GM21515 (cell line): ENCODE results near the gene XRCC3.

Experiments
- ATAC-seq: cut with Tn5 transposase; IDR thresholded peaks from one replicate; pipeline ENCODE4 v1.9.1; 2021; ENCODE audit not compliant: unreplicated experiment

XRCC3 gene

DNA sequence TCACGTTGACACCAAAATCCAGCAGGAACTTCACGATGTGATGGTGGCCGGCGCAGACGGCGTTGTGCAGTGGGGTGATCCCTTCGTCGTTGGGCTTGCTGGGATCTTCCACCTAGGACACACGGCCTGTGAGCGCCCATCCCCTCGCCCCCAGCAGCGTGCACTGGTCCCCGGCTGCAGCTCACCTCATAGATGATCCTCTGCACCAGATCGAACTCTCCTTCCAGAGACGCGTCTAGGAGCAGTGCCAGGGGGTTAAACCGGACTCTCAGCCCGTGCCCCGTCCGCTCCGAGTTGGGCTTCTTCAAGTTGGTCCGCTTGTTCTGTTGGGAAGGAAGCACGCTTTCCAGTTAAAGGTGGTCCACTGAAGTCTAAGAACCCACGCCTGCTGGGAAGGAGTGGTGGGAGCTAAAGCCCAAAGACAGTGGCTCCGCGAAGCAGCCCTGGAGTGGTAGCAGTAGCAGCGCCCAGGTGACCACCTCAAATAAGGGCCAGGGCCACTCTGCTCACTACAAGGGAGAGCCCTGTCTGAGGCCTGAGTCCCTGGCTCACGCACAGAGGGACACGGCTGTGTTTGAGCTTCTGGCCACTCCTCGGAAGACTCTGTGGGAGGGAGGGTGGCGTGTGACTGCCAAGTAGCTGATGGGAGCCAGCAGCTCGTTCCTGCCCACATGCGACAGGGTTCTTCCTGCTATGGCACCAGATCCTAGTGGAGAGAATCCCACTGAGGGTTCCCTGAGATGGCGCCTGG, 23.6 kb upstream of the XRCC3 start:
- ATAC-seq, result no peak

DNA sequence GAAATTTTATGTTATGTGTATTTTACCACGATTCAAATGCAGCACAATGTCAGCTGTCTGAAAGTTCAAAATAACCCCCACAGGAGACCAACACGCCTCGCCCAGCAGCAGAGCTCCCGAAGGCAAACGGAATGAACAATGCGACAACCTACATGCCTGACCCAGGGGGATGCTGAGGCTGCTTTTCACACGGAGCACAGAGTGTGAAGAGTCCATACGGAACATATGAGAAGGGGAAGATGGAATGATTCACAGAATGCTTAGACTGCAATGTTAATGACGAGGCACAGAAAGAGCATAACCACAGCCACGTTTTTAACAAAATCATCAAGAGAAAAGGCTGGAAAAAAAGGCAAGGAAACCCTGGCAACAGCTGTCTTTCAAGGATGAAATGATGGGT, 22.9 kb upstream of the XRCC3 start:
- no peak for ATAC-seq

DNA sequence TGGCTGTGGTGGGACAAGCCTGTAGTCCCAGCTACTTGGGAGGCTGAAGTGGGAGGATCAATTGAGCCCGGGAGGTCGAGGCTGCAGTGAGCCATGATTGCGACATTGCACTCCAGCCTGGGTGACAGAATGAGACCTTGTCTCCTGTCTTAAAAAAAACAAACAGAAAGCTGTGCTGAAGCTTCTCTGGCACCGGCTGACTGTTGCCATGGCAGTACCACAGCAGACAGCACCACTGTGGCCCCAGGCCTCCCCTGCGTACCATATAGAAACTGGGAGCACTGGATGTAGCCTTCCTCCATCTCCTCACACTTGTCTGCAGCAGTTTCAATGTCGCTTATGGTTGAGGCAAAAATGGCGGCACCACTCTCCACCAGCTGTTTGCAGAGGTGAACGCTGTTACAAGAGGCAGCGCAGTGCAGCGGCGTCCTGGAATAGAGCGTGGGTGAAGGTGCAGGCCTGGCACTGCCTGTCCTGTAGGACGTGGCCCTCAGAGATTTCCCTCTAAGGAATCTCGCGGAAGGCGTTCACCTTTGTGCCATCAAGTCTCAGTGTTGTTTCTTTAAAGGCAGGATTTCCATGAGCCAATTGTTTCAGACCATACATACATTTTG, 22.3 kb upstream of the XRCC3 start:
- ATAC-seq, result no peak

DNA sequence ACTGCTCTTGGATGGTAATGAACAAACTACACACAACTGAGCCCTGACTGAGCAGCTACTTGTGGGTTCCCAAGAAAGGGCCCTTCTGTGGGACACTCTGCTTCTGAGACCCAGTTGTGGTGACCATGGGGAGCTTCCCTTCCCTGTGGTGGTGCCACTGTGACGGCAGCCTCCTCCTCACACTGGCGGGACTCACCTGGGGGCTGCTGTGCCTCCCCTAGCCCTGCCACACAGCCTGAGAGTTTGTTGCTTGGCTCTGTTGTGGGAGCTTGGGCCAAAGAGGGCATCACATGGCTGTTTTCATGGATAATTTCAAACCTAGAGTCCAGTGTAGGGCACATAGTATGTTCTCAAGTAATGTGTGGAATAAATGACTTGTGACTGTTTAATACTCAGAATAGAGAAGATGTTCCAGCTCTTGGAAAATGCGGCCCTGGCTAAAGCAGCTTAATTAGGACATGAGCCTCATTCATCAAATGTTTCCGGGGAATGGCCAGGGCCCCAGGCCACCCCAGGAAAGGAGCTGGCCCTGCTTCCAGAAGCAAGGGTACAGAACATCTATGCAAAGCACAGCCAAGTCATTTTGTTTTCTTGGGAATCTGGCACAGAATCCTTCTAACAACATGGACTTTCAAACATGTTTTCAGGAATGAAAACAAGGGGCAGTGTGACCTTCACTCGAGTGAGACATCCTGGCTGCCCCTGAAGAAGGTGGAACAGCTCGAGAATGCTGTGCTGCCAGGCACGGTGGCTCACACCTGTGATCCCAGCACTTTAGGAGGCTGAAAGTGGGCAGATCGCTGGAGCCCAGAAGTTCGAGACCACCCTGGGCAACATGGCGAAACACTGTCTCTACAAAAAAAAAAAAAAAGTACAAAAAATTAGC, 21.5 kb upstream of the XRCC3 start:
- ATAC-seq, result no peak

DNA sequence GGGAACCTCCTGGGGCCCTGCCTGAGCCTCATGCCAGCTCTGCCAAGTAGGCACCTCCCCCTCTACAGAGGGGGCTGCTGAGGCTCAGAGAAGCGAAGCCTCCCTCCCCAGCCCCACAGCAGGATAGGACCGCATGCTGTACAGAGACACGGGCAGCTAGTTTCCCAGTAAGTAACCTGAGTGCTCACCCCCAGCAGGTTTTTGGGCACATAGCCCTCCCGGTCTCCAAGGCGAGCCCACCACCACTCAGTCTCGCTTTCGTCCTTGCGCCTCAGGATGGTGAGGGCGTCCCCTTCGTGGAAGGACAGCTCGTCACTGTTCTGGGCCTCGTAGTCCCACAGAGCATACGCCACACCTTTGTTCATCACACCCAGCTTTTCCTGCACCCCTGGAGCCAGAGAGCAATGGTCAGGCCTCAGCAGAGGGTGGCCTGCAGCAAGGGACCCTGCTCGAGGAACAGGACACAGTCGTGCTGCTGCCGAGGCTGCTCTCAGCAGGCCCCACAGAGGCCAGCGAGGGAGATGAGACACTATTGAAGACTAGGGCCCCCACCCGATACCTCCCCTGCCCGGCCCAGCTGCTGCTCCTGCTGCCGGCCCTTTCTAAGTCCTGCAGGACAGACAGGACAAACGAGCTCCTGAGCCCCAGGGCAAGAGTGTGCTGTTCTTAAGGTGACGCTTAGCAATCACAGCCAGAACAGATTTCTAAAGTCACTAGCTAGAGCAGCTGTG, 20.7 kb upstream of the XRCC3 start:
- no peak for ATAC-seq

DNA sequence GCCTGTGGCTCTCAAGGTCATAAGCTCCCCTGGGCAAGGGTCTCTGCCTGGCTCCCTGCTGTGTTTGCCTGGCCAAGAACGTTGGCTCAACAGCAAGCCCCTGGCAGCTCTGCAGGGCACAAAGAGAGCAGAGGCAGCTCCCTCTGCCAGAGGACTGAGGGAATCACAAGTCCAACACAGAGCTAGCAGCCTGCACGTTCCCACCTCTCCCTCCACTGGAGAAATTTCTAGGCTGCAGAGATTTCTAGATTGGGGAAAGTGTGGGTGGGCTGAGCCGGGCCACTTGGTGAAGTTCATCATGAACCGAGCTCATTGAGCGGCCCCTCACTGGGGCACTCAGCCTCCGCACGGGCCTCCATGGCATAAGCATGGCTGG, 20.2 kb upstream of the XRCC3 start:
- ATAC-seq, result no peak

DNA sequence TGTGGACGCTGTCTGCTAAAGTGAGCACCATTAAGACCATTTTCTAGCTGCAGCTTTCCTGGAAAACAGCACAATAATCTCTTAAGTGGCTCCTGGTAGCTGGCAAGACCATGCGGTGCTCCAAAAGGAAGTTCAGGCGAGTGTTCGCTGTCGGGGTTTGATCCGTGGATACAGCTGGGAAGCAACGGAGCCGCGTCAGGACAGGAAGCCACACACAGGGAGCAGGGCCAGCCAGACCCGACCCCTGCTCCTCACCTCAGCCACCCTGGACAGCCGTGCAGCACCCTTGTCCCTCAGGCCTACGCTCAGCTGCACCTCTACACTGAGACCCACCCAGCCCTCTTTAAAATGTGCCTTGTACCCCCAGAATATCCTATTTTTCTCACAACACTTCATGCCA, 19.8 kb upstream of the XRCC3 start:
- no peak for ATAC-seq

DNA sequence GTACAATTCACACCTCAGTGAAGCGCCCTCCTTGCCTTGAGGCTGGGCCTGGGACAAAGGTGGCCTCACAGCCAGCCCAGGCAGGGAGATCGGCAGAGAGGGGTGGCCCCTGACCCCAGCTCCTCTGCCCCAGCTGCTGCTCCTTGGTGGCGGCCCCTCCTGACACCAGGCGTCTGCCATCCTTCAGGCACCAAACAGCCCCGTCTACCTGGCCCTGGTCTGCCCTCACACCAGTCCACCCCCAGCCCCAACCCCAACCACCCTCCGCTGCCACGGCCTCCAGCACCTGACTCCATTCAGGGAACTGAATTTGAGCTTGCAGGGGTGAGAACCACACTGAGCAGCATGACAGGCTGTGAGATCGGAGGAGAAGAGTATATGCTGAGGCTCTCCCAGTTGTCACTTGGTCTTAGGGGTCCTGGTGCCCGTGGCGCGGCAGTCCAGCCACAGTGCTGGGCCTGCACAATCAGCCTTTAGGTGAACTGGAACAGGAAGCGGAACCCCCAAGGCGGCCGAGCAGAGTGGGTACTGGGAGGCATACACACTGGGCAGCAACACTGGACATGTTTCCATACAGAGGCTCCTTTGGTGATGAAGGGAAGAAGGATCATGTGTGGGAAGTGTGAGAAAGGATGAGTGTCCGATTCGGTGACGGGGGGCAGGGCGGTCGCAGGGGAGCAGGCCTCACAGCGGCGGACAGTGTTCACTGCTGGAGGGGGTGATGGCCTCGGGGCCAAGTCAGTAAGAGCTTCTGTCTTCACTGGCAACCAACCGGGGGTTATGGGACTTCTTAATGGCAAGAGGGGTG, 19.0 kb upstream of the XRCC3 start:
- ATAC-seq, result no peak

DNA sequence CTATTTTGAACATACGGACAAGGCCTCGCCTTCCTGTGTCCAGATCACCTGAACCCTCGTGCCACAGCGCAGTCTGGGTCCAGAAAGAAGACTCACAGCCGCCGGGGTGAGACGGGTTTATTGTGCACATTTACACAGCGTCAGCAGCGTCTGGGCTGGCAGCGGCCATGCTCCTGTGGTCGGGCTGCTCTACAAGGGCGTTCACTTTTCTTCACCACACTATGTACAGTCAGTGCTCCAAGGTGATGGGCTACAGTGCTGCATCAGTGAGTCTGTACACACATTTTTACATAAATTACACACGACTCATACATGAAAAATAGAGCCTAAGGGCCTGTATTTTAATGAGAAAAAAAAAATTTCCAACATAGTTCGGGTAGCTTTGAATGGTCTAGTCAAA, 18.4 kb upstream of the XRCC3 start:
- no peak for ATAC-seq

DNA sequence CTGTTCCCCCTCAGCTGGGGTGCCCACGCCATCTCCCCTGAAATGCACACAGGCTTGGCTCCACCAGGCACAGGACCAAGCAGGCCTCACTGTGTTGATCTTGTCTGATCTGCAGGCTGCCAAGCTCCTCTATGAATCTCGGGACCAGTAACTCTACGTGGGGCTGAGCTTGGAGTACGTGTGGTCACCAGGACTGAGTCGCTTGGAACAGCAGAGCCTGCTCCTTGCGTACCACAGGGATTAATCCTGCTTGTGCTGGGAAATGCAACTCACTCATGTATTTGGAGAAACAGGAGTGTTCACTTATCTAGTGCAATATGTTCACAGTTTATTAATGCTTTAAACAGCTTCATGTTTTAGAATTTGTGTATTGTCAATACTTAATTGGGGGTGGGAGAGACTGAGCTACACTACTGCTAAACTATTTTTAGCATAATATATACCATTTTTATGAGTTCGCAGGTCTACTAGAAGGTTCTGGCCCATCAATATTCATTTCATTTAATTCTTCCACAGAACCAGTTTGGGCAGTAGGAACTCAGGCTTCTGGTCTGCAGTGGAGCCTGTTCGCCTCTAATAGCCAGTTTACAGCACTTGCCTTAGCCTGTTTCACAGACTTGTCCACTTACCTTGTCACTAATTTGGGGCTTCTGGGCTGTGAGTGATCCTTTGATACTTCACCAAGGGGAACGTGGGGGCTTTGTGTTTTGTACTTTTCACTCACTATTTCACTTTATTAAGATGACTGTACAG, 17.8 kb upstream of the XRCC3 start:
- ATAC-seq, result no peak

DNA sequence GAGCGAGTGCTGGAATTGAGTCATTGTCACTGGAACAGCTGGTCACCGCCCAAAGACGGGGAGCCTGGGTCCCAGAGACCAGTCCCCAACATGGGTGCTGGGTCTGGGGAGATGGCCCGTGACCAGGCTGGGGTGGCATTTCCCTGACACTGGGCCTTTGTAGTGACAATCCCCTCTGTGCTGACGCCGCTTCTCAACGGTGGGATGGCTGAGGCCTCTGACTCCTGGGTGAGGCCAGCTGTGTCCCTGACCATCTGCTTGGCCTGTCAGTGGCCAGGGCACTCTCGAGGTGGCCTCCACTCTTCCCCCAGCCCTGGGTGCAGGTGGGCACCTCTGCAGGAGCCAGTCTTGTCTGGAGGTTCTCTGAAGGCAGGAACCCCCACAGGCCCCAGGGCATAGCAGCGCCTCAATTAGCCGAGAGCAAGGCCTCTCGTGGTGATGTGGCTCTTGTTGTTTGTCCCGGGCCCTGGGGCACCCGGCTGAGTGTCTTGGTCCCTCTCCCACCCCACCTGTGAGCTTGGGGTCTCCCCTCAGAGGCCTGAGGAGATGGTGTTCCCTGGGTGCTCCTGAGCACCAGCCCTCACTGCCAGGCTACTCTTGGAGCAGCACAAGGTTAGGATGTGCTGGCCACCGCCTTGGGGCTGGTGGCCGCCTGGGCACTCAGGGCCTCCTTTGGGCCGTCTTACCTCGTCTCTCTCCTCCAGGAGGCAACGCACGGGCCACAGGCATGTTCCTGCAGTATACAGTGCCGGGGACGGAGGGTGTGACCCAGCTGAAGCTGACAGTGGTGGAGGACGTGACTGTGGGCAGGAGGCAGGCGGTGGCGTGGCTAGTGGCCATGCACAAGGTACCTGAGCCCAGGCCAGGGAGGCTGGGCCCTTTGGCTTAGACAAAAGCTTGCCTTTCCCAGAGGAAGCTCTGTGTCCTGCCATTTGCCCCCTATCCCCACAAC, 16.9 kb upstream of the XRCC3 start:
- ATAC-seq, result no peak

DNA sequence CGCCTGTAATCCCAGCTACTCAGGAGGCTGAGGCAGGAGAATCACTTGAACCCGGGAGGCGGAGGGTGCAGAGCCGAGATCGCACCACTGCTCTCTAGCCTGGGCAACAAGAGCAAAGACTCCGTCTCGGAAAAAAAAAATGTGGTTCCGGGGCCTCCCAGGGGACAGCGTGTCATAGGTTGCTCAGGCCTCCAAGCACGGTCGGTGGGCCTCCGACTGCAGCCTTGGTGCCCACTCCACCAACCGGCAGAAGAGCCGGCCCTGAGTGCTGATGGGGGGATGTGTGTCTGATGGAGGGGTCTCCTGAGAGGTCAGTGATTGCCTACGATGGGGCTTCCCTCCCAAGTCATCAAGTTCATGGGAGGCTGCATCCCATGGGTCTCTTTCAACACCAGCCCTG, 16.2 kb upstream of the XRCC3 start:
- no peak for ATAC-seq

DNA sequence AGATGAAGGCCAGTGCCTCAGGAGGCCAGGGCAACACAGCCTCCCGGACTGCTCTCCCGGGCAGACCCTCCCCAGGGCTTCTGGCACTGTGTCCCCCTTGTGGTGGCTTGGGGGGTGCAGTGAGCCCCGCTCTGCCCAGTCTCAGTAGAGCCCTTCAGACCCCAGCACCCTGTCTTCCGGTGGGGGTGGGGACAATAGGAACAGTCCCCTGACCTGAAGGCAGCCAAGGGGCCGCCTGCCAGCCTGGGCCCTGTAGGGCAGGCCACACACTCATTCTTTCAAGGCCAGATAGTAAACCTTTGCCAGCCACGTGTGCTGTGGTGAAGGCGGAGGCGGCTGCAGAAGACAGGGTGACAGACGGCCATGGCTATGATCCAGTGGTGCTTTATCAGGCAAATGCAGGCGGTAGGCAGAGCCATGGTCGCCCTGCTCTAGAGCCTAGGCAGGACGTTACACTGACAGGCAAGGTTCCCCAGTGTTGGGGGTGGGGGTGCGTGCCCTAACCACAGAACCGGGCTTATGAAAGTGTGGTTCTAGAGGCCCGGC, 15.3 kb upstream of the XRCC3 start:
- no peak for ATAC-seq

DNA sequence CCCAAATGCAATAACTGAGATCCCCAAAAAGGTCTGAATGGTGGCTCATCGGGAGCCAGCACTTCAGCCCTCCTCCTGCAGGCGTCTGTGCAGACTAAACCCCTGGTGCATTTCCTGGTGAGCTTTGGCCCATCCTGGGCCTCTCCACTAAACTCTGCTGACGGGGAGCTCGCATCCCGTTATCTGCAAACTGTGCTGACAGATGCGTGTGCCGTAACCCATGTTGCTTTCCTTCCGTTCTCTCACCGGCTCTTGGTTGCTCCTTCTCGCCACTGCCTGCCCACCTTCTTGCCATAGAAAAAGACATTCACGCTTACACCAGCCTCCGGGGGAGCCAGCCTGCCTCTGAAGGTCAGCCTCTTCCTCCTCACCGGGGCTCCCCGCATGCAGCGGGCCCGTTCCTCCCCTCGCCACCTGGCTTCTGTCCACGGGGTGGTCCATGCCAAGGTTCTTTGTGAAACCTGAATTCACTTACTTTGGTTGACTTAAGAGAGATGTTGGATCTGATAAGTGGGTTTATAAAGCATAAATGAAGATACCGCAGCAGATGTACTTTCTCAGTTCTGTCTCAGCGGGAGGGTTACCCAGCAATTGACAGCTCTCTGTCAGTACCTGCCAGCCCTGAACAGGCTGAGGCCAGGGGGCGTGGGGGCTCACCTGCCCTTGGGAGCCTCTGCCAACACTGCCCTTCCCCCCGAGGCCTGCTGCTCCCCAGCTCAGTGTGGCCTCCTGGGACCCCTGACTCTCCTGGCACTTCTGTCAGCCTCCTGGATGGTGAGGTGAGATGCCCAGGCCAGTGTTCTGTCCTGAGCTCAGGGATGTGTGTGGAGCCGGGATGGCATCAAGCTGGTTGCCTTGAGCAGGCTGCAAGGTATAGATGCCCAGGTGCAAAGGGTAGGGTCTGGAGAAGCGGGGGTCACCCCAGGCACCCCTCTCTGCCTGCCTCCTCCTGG, 14.5 kb upstream of the XRCC3 start:
- ATAC-seq, result no peak

DNA sequence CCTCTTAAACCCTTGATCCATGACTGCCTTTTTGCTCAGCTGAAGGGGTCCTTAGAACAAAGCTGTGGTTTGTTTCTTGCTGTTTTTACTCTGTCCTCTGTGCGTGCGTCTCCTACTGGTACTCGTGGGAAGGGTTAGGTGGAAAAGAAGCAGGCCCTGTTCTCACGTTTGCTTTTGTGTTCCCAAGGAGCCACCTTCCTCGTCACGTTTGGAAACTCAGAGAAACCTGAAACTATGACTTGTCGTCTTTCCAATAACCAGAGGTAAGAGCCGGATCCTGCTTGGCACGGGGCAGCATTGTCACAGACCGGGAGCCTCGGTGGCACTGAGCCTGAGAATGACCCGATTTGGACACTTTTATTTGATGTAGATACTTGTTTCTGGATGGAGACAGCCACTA, 13.5 kb upstream of the XRCC3 start:
- ATAC-seq, result no peak

DNA sequence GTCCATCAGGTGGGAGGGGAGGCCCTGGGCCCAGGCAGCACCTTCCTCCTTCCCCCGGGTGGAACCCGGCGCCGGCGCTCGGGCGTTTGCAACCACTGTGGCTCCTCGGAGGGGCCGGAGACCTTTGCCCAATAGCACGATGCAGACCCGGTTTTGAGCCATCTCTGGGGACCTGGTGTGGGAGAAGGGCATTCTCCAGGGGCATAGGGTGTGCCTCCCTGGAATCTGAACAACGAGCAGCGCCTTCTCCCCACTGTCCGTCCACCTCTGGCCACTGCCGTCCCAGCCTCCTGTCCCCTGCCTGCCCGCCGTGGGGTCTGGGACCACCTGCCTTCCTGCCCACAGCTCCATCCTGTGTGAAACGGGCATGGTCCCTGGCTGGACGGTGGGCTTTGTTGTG, 12.9 kb upstream of the XRCC3 start:
- ATAC-seq, result no peak

DNA sequence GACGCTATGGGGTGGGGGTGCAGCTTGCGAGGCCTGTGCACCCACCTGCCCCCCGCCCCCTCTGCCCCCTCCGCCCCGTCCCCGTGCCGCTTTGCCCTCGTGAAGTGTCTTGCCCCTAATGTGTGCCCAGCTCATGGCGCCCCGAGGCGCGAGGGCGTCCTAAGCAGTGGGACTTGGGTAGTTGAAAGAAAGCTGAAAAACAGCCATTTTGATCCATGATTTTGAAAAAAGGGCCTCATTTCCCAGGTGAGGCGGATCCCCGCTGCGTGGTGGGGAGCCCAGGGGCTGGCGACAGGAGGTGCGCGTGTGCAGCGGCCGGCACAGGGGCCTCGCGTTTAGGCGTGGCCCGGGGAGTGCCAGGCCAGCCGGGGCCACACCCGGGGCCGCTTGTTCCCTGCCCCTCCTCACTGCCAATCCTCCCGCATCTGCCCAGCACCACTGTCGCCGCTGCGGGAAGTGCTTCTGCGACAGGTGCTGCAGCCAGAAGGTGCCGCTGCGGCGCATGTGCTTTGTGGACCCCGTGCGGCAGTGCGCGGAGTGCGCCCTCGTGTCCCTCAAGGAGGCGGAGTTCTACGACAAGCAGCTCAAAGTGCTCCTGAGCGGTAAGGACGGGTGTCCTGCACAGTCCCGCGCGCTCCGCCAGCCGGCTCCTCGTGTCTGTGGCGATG, 12.2 kb upstream of the XRCC3 start:
- no peak for ATAC-seq
